ENCODE measurements around the gene MEI4.

The MEI4 gene

GRCh38 chr6:77972334-77972733 is 319.5 kb downstream of the MEI4 start:
- no peak for DNase-seq (ENCODE audit: low read depth)

Measured in amniotic epithelial cell (primary cell).